Liver (tissue), 9 donors: ENCODE data around the gene MBNL3. TPM values are rescaled to one million over a fixed set of nuclear protein-coding genes. Genes with fewer than 3 reads are reported as not detected.

Experiments used
- DNase-seq: peaks from one replicate; pipeline ENCODE4 v3.0.0-alpha.2; 2017; ENCODE audit warnings: low spot score
- H3K27ac ChIP-seq, 2 donors: one replicate each; pipeline ENCODE4 v1.7.0; 2013; ENCODE audit warnings: inconsistent platforms in 2 of 2, low read length in 2 of 2, control low read depth in 1 of 2, low read depth in 1 of 2, mild to moderate bottlenecking in 1 of 2
- H3K27me3 ChIP-seq, 4 donors: one replicate each; pipeline versions ENCODE4 v1.6.1 to v1.7.0; 2013; ENCODE audit warnings: low read length in 3 of 4, inconsistent platforms in 1 of 4, mild to moderate bottlenecking in 1 of 4, moderate library complexity in 1 of 4; ENCODE audit not compliant: control insufficient read depth in 4 of 4, insufficient read depth in 4 of 4
- H3K36me3 ChIP-seq, 4 donors: one replicate each; pipeline versions ENCODE4 v1.6.1 to v1.7.0; 2013; ENCODE audit warnings: low read length in 3 of 4, mild to moderate bottlenecking in 3 of 4, low read depth in 1 of 4, moderate library complexity in 1 of 4; ENCODE audit not compliant: control insufficient read depth in 4 of 4, insufficient read depth in 3 of 4
- H3K4me1 ChIP-seq, 4 donors: one replicate each; pipeline versions ENCODE4 v1.6.1 to v1.7.0; 2013; ENCODE audit warnings: low read length in 3 of 4, mild to moderate bottlenecking in 3 of 4, moderate library complexity in 1 of 4; ENCODE audit not compliant: control insufficient read depth in 4 of 4, insufficient read depth in 4 of 4
- H3K4me3 ChIP-seq, 3 donors: one replicate each; pipeline versions ENCODE4 v1.6.1 to v1.7.0; 2013; ENCODE audit warnings: low read length in 3 of 3, control low read depth in 1 of 3, low read depth in 1 of 3, mild to moderate bottlenecking in 1 of 3
- H3K9ac ChIP-seq, 2 donors: one replicate each; pipeline ENCODE4 v1.7.0; 2013; ENCODE audit warnings: low read length in 2 of 2, mild to moderate bottlenecking in 2 of 2, moderate library complexity in 2 of 2, control low read depth in 1 of 2, low read depth in 1 of 2
- H3K9me3 ChIP-seq, 4 donors: one replicate each; pipeline versions ENCODE4 v1.6.1 to v1.7.0; 2013; ENCODE audit warnings: low read length in 3 of 4; ENCODE audit not compliant: control insufficient read depth in 4 of 4
- ATF3 ChIP-seq: IDR thresholded peaks from 2 replicates; pipeline ENCODE4 v1.6.1; 2016; ENCODE audit warnings: antibody characterized with exemption
- GABPA ChIP-seq, 2 donors: IDR thresholded peaks in 1 of 2; conservative IDR thresholded peaks in 1 of 2; 2 replicates each; pipeline ENCODE4 v1.6.1; 2016; ENCODE audit warnings: antibody characterized with exemption in 2 of 2, mild to moderate bottlenecking in 1 of 2, moderate library complexity in 1 of 2
- HNF4G ChIP-seq: IDR thresholded peaks from 2 replicates; pipeline ENCODE4 v1.6.1; 2016; ENCODE audit warnings: antibody characterized with exemption
- RAD21 ChIP-seq, 2 donors: IDR thresholded peaks; 2 replicates each; pipeline ENCODE4 v1.6.1; 2016; ENCODE audit warnings: antibody characterized with exemption in 2 of 2, mild to moderate bottlenecking in 2 of 2
- REST ChIP-seq: IDR thresholded peaks from 2 replicates; pipeline ENCODE4 v1.6.1; 2016; ENCODE audit warnings: antibody characterized with exemption, mild to moderate bottlenecking
- RXRA ChIP-seq, 2 donors: IDR thresholded peaks; 2 replicates each; pipeline ENCODE4 v1.6.1; 2017 to 2018; ENCODE audit warnings: antibody characterized with exemption in 2 of 2, mild to moderate bottlenecking in 1 of 2
- SP1 ChIP-seq: IDR thresholded peaks from 2 replicates; pipeline ENCODE4 v1.6.1; 2018; ENCODE audit warnings: antibody characterized with exemption, mild to moderate bottlenecking
- TAF1 ChIP-seq: conservative IDR thresholded peaks from 2 replicates; pipeline ENCODE4 v1.6.1; 2016; ENCODE audit warnings: antibody characterized with exemption, mild to moderate bottlenecking
- YY1 ChIP-seq: IDR thresholded peaks from 2 replicates; pipeline ENCODE4 v1.6.1; 2016; ENCODE audit warnings: antibody characterized with exemption, mild to moderate bottlenecking
- ZBTB33 ChIP-seq: IDR thresholded peaks from 2 replicates; pipeline ENCODE4 v1.6.1; 2016; ENCODE audit warnings: antibody characterized with exemption
- WGBS: extraction: QIAGEN DNeasy Blood & Tissue Kit; methylation state at CpG from one replicate; pipeline ENCODE4 v1.1.7; 2013; 5-methylcytosine and 5-hydroxymethylcytosine counted together
- polyA plus RNA-seq, 2 donors: library from polyadenylated mRNA; stranded (reverse) in 1 of 2; unstranded in 1 of 2; fragments of 200-250 nt in 1 of 2; fragments of >200 nt in 1 of 2; fragmentation: Nextera tagmentation in 1 of 2; extraction: Ambion mirVana in 1 of 2; gene quantifications; one replicate each; pipeline versions ENCODE4 v1.2.1 to v1.2.3, GENCODE V29; 2013 to 2015
- total RNA-seq, 2 donors: library from RNA; depleted of rRNA; stranded (reverse); fragments of >200 nt; gene quantifications; one replicate each; pipeline ENCODE4 v1.2.3, GENCODE V29; 2014
- donor health status: healthy.
- donor health status: healthy.
- donor health status: healthy.
- donor health status: healthy.
- donor health status: healthy.

MBNL3 gene
- total and polyA plus RNA-seq, 4 donors: 20.6 to 149 (median 82.3) TPM

- H3K36me3 ChIP-seq: no peaks in the 10 kb centered on the region
- H3K27me3 ChIP-seq: no peaks in the 10 kb centered on the region
- peak overlapping the region; percentile 17 to 59 for H3K9ac ChIP-seq
- peak overlapping the region; percentile 81 to 84 for H3K27ac ChIP-seq
- peaks cover 2 to 26% (median 15%) of the 10 kb centered on the region in 4 donors for H3K4me1 ChIP-seq
- peak overlapping the region; percentile 45 to 76 (median 75) for H3K4me3 ChIP-seq
- under 1% methylated on average over 75 of the region's 86 CpGs for WGBS
- no peaks in the 10 kb centered on the region for H3K9me3 ChIP-seq
- DNase-seq: peak; percentile 49
- TF ChIP-seq RAD21 (IDR thresholded peaks at IDR 0.05): no peak
- TF ChIP-seq SP1: no peak
- no peak for TF ChIP-seq ATF3
- TF ChIP-seq GABPA (IDR thresholded peaks at IDR 0.05 in 1 of 2, conservative IDR thresholded peaks at IDR 0.05 in 1 of 2): no peak
- no peak for TF ChIP-seq RXRA (IDR thresholded peaks at IDR 0.05)
- TF ChIP-seq TAF1: no peak
- no peak for TF ChIP-seq YY1
- TF ChIP-seq HNF4G: no peak
Observed at GRCh38 chrX:132489578-132490419, 961 bp upstream of the MBNL3 start.

- Histone ChIP-seq H3K4me1 (peaks cover 2 to 32% (median 22%) of the 10 kb centered on the region in 4 donors), H3K4me3 (peak overlapping the region; percentile 45 to 75 (median 67)), H3K36me3 (no peaks in the 10 kb centered on the region), H3K27me3 (no peaks in the 10 kb centered on the region), H3K9ac (peak overlapping the region in 1 of 2 donors; percentile 38), H3K27ac (peak overlapping the region; percentile 81 to 84), H3K9me3 (no peaks in the 10 kb centered on the region)
- no peak for DNase-seq
- TF ChIP-seq ZBTB33 (no peak), RAD21 (IDR thresholded peaks at IDR 0.05) (peak in 1 of 2 donors; percentile 13), REST (no peak), SP1 (peak; percentile 2)
- 1% methylated on average over 8 of the region's 8 CpGs for WGBS
Observed at GRCh38 chrX:132488180-132488705, 595 bp downstream of the MBNL3 start.
